GM19238 (cell line): ENCODE data around the gene ABLIM3.
"Not testable (repeated sequence)": the region's sequence is repeated elsewhere in the genome, so short reads cannot be mapped to it uniquely, and the experiment has no call there.

Experiments
- DNase-seq: peaks from one replicate; pipeline ENCODE4 v3.0.0; 2011; ENCODE audit warnings: low spot score; ENCODE audit not compliant: insufficient read length

The ABLIM3 gene

DNA sequence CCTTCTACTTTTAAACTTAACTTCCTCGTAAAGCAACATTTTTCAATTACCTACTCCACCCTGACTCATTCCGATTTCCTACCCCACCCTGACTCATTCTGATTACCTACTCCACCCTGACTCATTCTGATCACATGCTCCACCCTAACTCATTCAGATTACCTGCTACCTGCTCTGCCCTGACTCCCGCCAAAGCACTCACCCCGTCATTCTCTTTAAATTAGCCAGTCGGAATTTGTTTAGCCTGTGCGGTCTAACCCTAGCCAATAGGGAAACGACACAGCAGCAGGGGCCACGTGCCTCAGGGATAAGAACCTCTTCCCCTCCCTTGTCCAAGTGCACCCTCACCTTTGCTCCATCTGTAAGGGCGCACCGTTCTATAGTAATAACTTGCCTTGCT lies 46.3 kb downstream of the ABLIM3 start:
- not testable (repeated sequence) for DNase-seq

DNA sequence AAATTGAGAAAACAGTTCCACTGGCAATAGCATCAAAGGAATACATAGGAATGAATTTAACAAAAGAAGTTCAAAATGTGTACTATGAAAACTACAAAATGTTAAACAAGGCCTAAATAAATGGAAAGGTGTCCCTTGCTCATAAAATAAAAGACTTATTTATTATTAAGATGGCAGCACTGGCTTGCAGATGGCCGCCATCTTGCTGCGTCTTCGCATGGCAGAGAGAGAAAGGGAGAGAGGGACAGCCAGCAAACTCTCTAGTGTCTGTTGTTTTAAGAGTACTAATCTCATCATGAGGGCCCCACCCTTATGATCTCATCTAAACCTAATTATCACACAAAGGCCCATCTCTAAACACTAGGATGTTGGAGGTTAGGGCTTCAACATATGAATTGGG lies 47.1 kb downstream of the ABLIM3 start:
- DNase-seq = no peak

DNA sequence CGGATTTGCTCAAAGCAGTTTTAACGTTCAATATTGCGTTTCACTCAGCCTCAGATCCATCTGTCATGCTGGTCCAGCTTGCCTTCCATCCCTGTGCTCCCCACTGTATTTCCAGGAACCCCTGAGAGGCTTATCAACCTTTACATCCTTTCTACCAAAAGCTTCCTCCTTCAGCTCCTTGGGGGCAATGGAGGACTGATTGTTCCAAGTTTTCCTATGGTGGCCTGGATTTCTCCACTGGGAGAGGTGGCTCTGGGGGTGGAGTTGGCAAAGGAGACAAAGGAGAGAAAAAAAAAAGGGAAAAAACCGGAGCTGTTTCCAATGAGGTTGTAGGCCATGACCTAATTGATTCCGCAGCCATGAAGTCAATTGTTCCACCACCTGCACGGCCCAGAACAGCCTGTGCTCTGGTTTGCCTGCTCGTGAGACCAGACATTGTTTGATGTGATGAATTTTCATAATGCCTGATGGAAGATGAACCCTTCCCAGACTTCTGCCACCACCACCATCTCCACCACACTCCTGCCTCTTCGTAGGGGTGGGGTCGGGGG lies 54.1 kb downstream of the ABLIM3 start:
- DNase-seq = no peak

DNA sequence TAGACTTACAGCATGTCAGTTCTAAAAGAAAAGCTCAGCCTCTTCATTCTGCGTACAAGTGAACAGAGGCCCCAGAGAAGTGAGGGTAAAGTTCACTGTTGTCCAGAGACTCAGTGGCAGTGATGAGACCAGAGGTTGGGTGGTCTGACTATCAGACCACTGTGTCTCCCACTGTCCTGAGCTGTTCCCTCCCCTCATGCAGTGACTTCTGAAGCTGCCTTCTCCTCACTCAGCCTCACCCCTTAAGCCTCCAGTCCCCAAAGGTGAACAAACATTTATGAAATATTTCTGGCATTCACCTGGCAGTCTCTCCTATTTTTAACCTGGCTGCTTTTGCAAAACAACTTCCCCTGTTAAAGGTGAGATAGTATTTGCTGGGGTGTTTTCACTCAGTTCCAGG lies 54.7 kb downstream of the ABLIM3 start:
- no peak for DNase-seq

DNA sequence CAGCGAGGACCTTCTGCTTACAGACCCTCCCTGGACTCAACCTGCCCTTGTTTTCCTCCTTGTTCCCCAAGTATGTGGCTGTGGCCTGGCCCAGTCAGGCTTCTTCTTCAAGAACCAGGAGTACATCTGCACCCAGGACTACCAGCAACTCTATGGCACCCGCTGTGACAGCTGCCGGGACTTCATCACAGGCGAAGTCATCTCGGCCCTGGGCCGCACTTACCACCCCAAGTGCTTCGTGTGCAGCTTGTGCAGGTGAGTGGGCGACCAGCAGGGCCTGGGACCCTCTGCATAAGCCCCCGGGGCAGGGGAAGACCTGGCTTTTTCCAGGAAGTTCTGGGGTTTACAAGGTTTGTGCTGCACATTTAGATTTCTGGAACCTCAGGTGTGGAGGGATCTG lies 56.9 kb downstream of the ABLIM3 start:
- DNase-seq = no peak

DNA sequence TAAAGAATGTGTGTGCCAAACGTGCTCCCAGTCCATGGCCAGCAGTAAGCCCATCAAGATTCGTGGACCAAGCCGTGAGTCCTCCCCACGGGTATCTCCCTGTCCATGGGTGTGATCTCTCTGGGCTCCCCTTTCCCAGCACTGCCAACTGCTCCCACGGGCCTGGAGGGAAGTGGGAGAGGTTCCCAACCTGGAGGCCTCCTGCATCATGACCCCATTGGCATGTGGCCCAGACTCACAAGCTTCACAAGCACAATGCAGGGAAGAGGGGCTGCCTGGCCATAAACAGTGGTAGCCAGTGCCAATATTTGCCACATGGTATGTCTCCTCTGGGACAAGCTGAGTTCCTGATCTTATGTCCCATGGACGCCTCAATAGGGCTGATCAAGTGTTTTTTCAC lies 59.1 kb downstream of the ABLIM3 start:
- no peak for DNase-seq

DNA sequence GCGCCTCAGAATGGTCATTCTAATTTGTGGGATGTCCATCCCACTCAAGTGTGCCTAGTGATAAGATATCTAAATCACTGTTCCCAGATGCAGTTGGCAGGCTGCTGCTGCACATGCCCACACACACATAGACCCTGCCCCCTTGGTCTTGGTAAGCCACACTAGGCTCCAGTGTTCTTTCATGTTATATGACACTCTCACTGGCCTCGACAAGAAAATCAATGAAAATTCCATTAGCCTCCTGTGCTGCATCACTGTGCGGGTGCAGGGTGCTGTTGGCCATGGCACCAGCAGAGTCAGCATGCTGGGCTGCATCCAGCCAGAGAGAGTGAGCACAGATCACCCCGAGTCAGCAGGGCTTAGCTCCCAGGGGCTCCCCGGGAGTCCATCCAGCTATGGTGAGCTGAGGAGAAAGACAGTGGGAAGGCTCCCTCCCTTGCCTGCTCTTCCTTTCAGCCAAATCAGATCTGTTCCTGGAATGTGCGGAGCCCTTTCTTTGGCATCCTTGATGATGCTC lies 59.9 kb downstream of the ABLIM3 start:
- DNase-seq = no peak

DNA sequence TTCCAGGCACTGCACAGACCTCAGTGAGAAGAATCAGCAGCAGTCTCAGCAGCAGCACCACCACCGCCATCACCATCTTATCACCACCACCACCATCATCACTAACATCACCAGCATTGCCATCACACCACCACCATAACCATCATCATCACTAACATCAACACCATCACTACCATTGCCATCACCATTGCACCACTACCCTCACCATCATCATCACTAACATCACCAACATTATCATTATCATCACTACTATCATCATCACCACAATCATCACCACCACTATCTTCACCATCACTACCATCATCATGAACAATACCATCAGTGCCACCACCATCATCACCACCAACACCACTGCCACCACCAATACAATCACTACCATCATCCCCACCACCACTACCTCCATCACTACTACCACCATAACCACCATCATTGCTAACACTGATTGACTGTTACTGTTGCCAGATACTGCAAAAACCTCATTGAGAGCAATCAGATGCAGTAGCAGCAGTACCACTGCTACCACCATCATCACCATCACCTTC lies 61.7 kb downstream of the ABLIM3 start:
- DNase-seq = no peak

DNA sequence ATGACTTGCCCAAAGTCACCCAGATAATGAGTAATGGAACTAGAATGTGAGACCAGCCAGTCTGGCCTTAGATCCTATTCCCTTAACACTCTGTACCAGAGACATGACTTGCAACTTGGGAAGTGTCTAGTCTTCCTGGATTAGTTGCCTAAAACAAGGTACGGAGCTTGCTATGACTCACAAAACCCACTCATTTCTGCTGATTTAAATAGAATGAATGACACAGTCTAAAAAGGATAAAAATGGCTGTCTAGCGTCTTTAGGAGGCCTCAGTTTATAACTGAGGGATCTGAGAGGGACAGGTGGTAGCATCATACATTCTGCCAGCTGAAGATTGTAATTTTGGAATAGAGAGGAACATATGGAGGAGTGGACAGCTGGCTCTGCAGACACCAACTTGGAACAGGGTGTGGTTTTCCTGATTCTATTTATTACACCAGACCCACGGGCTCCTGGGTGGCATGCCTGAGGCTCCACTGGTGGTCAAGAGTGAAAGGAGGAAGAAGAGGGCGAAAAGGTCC lies 62.7 kb downstream of the ABLIM3 start:
- DNase-seq = no peak

DNA sequence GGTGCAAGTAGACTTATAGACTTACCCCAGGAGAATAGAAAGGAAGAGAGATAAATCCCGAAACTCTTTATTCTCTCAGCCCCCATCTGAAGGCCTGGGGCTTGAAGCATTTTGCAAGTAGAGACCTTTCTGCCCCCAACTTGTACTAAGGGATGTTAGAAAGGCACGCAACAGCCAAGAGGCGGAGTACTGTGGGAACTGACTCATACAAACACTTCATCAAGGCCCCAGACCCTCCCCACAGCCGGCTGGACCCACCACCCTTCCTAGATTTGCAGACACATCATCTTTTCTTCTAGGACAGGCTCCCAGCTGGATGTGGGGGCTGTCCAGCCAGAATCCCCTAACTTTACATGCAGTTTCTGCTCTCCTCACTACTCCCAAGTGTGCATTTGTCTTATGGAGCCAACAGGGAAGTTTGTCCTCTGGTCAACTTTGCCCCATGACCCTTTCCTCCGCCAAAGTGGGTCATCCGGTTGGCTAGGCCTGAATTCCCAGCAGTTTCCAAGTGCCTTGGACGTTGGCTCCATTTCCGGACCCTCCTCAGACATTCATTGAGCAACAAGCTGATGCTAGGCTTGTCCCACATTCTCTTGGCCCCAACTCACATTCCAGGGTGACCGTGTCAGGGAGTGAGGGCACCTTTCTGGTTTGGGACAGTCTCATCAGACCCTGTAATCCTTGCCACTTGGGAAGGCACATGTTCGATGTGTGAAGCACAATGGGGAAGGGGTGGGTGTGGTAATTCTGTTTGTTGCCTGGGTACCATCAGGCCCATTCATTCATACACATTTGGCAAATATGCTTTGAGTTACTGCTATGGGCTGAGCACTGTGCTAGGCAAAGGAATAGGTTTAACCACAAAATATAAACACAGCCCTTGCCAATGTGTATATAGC lies 64.6 kb downstream of the ABLIM3 start:
- DNase-seq = no peak

DNA sequence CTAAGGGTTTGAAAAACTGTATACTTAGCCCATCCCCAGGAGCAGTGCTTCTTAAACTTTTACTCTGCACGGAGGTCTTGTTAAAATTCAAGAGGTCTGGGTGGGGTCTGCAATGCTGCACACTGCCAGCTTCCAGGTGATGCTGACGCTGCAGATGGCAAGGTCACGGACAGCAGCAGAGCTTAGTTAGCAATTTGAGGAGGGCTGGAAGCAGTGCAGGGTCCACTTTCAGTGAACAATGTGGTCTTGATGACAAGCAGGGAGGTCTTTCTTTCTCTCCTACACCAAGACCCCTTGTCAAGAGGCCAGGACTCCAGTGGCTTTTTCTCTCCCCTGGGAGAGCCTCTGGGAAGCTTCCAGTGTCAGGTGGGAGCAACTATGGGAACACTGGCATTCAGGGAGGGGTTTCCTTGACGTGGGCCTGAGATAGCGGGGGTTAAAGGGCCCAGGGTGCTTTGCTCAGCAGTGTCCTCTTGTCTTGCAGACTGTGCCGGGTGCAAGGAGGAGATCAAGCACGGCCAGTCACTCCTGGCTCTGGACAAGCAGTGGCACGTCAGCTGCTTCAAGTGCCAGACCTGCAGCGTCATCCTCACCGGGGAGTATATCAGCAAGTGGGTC lies 65.3 kb downstream of the ABLIM3 start:
- DNase-seq = no peak

DNA sequence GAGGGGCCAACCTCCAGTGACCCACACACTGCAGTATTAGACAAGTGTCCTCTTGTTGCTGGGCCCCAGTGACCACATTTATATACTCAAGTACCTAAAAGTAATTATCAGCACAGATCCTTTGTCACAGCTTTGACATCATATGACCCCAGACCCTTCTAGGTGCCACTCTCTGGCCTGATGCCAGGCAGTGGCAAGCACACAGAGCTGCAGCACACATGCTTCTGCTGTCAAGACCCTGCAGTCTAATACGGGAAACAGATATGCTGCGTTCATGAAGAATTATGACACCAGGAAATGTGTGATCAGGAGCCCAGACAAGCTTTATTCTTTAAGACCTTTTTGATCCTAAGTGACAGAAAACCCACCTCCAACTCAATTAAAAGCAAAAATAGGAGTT lies 66.5 kb downstream of the ABLIM3 start:
- DNase-seq = no peak

DNA sequence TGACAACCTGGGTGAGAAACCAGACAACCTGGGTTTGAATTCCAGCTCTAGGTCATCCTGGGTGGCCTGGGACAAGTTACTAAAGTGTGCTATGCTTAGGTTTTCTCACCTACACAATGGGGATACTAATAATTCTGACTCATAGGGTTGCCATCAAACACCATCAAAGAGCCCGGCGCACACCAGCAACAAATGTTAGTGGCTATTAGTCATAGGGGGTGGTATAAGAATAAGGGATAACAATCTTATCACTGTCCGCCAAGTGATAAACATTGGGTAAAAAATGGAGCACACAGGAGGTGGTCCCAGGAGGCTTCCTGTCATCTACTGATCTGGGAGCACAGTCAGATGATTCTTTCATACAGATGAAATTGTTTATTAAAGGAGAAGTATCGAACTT lies 68.9 kb downstream of the ABLIM3 start:
- no peak for DNase-seq

DNA sequence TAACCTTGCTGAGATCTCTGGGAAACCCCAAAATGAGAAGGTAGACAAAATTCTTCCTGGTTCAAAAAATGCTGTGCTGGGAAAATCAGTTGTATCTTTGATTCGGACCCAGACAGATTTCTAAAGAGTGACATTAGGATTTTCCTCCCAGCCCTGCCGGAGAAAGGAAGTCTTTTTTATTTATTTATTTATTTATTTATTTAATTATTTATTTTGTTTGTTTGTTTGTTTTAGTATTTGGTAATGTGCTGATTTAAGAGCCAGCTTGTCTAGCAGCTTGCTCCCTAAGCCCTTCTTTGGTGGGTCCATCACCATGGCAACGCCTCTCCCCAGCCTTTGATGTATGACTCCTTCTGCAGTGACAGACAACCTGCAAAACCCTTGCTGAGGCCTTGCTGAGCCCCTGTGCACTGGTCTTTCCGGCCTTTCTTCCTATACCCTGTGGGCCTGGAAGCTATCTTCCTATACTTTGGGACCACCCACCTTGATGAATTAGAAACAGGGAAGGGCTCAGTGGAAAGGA lies 69.7 kb downstream of the ABLIM3 start:
- DNase-seq = no peak

DNA sequence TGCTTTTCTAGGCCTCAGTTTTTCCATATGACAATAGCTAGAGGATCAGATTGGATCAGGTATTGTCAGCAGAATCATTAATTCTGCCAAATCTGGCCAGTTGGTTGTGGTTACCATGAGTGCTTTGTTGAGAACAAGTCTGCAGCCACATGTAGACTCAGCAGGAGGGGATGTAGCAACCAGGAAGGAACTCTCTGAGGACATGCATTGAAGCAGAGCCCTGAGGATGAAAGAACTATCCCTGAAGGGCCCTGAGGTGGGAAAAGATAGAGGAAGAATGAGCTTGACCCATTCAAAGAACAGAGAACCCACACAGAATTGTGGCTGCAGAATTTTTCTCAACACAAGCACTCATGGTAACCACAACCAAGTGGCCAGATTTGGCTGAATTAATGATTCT lies 70.3 kb downstream of the ABLIM3 start:
- no peak for DNase-seq

DNA sequence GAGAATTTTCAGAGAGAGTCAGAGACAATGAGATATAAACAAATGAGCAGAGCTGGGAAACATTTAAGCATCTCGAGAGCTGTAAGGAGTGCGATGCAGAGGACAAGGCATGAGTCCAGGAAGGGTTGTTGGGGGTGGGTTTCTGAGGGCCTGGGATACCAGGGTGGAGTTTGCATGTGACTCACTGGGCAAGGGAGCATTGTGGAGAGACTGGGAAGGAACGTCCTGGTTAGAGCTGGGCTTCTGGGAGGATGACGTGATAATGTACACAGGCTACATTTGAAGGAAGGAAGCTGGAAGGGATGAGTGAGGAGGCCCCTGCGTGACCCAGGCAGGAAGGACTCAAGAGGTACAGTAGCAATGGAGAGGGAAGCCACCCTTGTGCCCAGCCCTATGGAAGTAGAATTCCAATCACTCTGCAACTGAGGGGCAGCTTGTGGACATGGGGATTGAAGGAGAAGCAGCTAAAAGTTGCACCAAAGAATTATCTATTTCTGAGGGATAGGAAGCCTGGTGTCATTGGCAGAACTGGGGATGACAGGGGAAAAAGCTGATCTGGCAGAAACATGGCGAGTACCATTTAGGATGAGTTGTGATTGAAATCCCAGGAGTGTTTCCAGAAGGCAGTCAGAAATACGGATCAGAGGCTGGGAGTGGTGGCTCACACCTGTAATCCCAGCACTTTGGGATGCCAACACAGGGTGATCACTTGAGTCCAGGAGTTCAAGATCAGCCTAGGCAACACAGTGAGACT lies 71.1 kb downstream of the ABLIM3 start:
- DNase-seq = no peak

DNA sequence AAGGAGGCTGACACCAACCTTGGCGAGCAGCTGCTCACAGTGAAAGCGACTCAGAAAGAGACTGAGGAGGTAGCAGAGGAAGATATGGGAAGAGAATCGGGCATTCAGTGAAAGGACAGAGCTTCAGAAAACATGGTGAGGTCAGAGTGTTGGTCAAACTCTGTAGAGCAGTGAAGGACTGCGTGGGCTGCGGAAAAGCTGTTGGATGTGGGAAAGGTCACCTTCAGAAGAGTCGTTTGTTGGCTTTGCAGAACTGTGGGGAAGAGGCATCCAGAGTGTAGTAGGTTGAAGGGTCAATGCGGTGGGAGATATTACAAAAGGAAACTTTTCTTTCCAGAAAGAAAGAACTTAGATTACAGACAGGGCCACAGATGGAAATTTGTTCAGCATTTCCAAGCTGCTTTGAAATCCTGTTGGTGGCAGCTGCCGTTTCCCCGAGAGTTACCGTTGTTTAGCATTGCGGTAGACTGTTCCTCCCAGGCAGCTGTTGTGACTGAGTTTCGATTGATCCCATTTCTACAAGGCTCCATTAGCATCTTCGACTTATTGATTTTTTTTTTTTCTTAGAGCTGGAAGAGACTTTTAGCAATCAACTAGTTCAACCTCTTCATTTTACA lies 72.1 kb downstream of the ABLIM3 start:
- DNase-seq = no peak

DNA sequence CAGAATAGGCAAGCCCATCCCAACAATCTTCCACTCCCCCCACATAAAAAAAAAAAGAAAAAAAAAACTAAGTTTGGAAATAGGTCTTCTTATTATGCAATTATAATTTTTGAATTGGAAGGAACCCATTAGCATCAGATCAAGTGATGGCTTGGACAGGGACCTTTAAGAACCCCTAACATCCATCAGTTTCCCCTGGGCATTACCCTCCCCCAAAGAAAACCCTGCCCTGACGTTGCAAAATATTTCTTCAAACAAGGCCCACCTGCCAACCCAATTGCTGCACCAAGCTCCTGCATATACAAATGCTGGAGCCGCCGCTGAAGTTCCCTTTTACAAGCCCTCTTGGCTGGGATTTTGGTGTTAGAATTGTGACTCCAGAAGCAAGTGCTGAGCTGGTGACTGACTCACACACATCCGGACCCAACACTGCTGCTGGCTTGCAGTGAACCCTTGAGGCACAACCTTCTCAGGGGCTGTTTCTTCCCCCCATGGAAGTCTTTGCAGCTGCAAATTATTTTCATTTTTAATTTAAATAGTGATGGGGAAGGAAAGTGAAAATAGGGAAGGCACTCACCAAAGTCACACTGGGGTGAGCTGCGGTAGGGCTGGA lies 74.3 kb downstream of the ABLIM3 start:
- DNase-seq = no peak

DNA sequence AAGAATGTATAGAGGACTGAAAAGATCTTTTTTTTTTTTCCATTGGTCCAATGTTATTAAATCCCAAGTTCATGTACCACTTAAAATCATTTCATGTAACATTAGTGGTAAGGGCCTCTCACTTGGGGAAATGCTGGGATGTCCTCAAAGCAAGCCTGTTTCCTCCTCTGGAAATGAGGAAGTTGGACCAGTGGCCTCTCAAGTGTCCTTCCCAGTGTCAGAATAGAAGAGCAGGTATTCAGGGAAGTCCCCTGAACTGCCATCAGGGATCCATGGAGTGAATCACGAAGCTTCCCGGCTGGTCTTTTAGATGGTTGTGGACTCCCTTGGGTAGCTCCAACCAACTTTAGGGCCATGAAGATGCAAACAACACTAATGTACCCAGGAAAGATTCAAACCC lies 75.2 kb downstream of the ABLIM3 start:
- DNase-seq = no peak
